IPS DF 6.9 (cell line): ENCODE data around the gene CDYL.

Experiments
- DNase-seq: peaks from one replicate; pipeline ENCODE4 v3.0.0-alpha.2; 2013; ENCODE audit warnings: low read depth, low spot score
- H3K27ac ChIP-seq: one replicate; pipeline ENCODE4 v1.5.1; 2013; ENCODE audit warnings: low read length, control low read depth
- H3K27me3 ChIP-seq: 2 replicates; pipeline ENCODE4 v1.6.1; 2013; ENCODE audit warnings: mild to moderate bottlenecking, low read length; ENCODE audit not compliant: control insufficient read depth, insufficient read depth
- H3K36me3 ChIP-seq: 2 replicates; pipeline ENCODE4 v1.6.1; 2013; ENCODE audit warnings: low read length; ENCODE audit not compliant: control insufficient read depth, insufficient read depth
- H3K4me1 ChIP-seq: 2 replicates; pipeline ENCODE4 v1.6.1; 2013; ENCODE audit warnings: low read length; ENCODE audit not compliant: control insufficient read depth, insufficient read depth
- H3K4me3 ChIP-seq: 2 replicates; pipeline ENCODE4 v1.5.1; 2013; ENCODE audit warnings: mild to moderate bottlenecking, low read length
- H3K9me3 ChIP-seq: 2 replicates; pipeline ENCODE4 v1.6.1; 2013; ENCODE audit warnings: low read length, inconsistent platforms; ENCODE audit not compliant: control insufficient read depth, insufficient read depth
- WGBS: extraction: QIAGEN DNeasy Blood & Tissue Kit; methylation state at CpG from one replicate; pipeline ENCODE4 v1.1.7; 2013; ENCODE audit warnings: mixed read lengths, missing lambda C conversion rate; ENCODE audit not compliant: insufficient read length, insufficient coverage; 5-methylcytosine and 5-hydroxymethylcytosine counted together

The CDYL gene

GRCh38 chr6:4930025-4930691 is 154.0 kb downstream of the CDYL start:
- Histone ChIP-seq H3K27me3 (no peaks in the 10 kb centered on the region), H3K4me1 (peaks cover 9% of the 10 kb centered on the region), H3K27ac (no peak overlapping the region), H3K9me3 (no peaks in the 10 kb centered on the region), H3K36me3 (no peaks in the 10 kb centered on the region), H3K4me3 (no peak overlapping the region)
- DNase-seq: no peak
- no CpG with 5 or more reads among the region's 4 CpGs for WGBS

GRCh38 chr6:4931530-4932227 is 155.5 kb downstream of the CDYL start:
- H3K4me3 ChIP-seq: no peak overlapping the region
- H3K36me3 ChIP-seq: peaks cover 4% of the 10 kb centered on the region; the same call in 1 of the 2 replicates
- WGBS: no CpG with 5 or more reads among the region's 11 CpGs
- no peaks in the 10 kb centered on the region for H3K9me3 ChIP-seq
- H3K27me3 ChIP-seq: no peaks in the 10 kb centered on the region
- peaks cover 9% of the 10 kb centered on the region for H3K4me1 ChIP-seq
- H3K27ac ChIP-seq: no peak overlapping the region
- no peak for DNase-seq

- no CpG with 5 or more reads among the region's 8 CpGs for WGBS
- no peak for DNase-seq
- Histone ChIP-seq H3K27ac (no peak overlapping the region), H3K36me3 (peaks cover 4% of the 10 kb centered on the region; the same call in 1 of the 2 replicates), H3K9me3 (no peaks in the 10 kb centered on the region), H3K4me1 (peaks cover 9% of the 10 kb centered on the region), H3K27me3 (no peaks in the 10 kb centered on the region), H3K4me3 (no peak overlapping the region)
Observed at GRCh38 chr6:4932228-4932903, 156.2 kb downstream of the CDYL start.

GRCh38 chr6:4935486-4935885 is 159.3 kb downstream of the CDYL start:
- no CpG with 5 or more reads among the region's 10 CpGs for WGBS
- no peak overlapping the region for H3K4me3 ChIP-seq
- H3K27me3 ChIP-seq: no peaks in the 10 kb centered on the region
- no peak for DNase-seq
- H3K27ac ChIP-seq: no peak overlapping the region
- H3K36me3 ChIP-seq: peaks cover 4% of the 10 kb centered on the region; the same call in 1 of the 2 replicates
- H3K4me1 ChIP-seq: peaks cover 7% of the 10 kb centered on the region; the same call in 1 of the 2 replicates
- no peaks in the 10 kb centered on the region for H3K9me3 ChIP-seq

GRCh38 chr6:4935975-4936680 is 159.9 kb downstream of the CDYL start:
- H3K27ac ChIP-seq: no peak overlapping the region
- H3K27me3 ChIP-seq: no peaks in the 10 kb centered on the region
- no peak overlapping the region for H3K4me3 ChIP-seq
- WGBS: no CpG with 5 or more reads among the region's 13 CpGs
- H3K36me3 ChIP-seq: peaks cover 4% of the 10 kb centered on the region; the same call in 1 of the 2 replicates
- H3K4me1 ChIP-seq: peaks cover 4% of the 10 kb centered on the region; the same call in 1 of the 2 replicates
- no peak for DNase-seq
- H3K9me3 ChIP-seq: no peaks in the 10 kb centered on the region

GRCh38 chr6:4936681-4937041 is 160.5 kb downstream of the CDYL start:
- Histone ChIP-seq H3K27ac (no peak overlapping the region), H3K27me3 (no peaks in the 10 kb centered on the region), H3K36me3 (peaks cover 4% of the 10 kb centered on the region; the same call in 1 of the 2 replicates), H3K4me3 (no peak overlapping the region), H3K4me1 (no peaks in the 10 kb centered on the region), H3K9me3 (no peaks in the 10 kb centered on the region)
- DNase-seq: no peak
- WGBS: no CpG with 5 or more reads among the region's 4 CpGs

- no peaks in the 10 kb centered on the region for H3K27me3 ChIP-seq
- H3K4me1 ChIP-seq: no peaks in the 10 kb centered on the region
- H3K9me3 ChIP-seq: no peaks in the 10 kb centered on the region
- H3K36me3 ChIP-seq: peaks cover 4% of the 10 kb centered on the region; the same call in 1 of the 2 replicates
- H3K27ac ChIP-seq: no peak overlapping the region
- DNase-seq: no peak
- H3K4me3 ChIP-seq: no peak overlapping the region
- no CpG with 5 or more reads among the region's 9 CpGs for WGBS
Observed at GRCh38 chr6:4937414-4937813, 161.2 kb downstream of the CDYL start.

- Histone ChIP-seq H3K4me3 (no peak overlapping the region), H3K27me3 (no peaks in the 10 kb centered on the region), H3K4me1 (no peaks in the 10 kb centered on the region), H3K9me3 (no peaks in the 10 kb centered on the region), H3K27ac (no peak overlapping the region), H3K36me3 (peaks cover 4% of the 10 kb centered on the region; the same call in 1 of the 2 replicates)
- no CpG with 5 or more reads among the region's 1 CpG for WGBS
- no peak for DNase-seq
Observed at GRCh38 chr6:4939241-4939640, 163.0 kb downstream of the CDYL start.

GRCh38 chr6:4940416-4940815 is 164.2 kb downstream of the CDYL start:
- Histone ChIP-seq H3K27me3 (no peaks in the 10 kb centered on the region), H3K4me1 (no peaks in the 10 kb centered on the region)
- DNase-seq: no peak

More at GRCh38 chr6:4940416-4940815, 164.2 kb downstream of the CDYL start:
- Histone ChIP-seq H3K4me3 (no peak overlapping the region), H3K9me3 (no peaks in the 10 kb centered on the region), H3K27ac (no peak overlapping the region), H3K36me3 (peaks cover 7% of the 10 kb centered on the region)
- WGBS: no CpG with 5 or more reads among the region's 5 CpGs
